GM20000 (cell line): ENCODE measurements around the gene HTR1D.

Source experiments
- DNase-seq: peaks from one replicate; pipeline ENCODE4 v3.0.0; 2012; ENCODE audit warnings: low spot score
- TF ChIP-seq, protein P1 (sequence below): IDR thresholded peaks from 2 replicates; pipeline ENCODE4 v1.5.1; 2012; ENCODE audit warnings: mild to moderate bottlenecking, control low read depth; ENCODE audit errors: extremely low read depth, missing control alignments

HTR1D gene

DNA sequence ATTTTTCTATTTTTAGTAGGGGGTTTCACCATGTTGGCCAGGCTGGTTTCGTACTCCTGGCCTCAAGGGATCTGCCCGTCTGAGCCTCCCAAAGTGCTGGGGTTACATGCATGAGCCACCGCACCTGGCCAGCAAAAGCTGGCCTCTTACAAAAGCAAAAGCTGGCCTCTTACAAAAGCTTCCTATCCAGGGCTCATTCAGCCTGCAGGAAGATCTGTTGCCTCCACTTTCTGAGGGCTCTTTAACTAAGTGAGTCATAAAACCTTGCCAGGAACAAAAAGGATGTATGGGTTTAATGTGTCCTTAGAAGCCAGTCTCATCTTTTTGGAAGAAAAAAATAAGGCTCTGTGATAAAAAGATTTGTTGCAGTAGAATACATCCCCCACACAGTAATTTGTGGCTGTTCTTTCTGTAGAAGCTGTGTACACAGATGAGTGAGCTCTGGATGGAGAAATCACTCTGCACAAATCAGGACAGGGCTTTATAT, 15.0 kb downstream of the HTR1D start:
- TF ChIP-seq, protein P1, sequence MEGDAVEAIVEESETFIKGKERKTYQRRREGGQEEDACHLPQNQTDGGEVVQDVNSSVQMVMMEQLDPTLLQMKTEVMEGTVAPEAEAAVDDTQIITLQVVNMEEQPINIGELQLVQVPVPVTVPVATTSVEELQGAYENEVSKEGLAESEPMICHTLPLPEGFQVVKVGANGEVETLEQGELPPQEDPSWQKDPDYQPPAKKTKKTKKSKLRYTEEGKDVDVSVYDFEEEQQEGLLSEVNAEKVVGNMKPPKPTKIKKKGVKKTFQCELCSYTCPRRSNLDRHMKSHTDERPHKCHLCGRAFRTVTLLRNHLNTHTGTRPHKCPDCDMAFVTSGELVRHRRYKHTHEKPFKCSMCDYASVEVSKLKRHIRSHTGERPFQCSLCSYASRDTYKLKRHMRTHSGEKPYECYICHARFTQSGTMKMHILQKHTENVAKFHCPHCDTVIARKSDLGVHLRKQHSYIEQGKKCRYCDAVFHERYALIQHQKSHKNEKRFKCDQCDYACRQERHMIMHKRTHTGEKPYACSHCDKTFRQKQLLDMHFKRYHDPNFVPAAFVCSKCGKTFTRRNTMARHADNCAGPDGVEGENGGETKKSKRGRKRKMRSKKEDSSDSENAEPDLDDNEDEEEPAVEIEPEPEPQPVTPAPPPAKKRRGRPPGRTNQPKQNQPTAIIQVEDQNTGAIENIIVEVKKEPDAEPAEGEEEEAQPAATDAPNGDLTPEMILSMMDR = no peak
- DNase-seq = no peak

DNA sequence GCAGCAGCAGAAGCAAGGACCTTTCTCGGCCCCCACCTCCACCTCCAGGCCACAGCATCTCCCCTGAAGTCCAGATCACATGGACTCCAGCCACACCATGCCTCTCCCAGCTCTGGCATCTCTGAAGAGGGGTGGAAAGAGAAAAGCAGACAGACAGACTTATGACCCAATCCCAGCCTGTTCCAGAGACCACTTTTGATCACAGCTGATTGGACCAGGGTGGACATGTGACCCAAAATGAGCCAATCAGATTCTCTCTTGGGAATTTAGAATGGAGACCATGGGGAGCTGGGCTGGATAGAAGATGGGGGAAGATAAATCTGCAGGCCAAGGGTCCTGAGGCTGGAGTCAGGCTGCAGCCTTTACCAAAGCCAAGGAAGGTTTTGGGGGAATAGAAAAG, 16.4 kb downstream of the HTR1D start:
- DNase-seq = no peak
- TF ChIP-seq, protein P1 = no peak

DNA sequence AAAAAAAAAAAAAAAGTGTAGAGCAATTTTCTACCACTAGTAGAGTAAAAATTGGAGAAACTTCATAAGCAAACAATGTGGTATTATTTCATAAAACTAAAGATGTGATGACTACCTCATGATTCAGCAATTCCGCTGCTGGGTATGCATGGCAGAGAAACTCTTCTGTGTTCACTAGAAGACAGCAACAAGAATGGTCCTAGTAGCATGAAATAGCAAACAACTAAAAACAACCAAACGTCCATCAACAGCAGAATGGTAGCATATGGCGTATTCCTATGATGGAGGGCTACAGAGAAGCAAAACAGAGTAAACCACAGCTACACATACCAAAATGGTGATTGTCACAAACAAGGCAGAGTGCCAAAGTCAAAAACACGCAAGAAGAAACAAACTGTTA, 18.9 kb downstream of the HTR1D start:
- DNase-seq = no peak
- TF ChIP-seq, protein P1 = no peak

DNA sequence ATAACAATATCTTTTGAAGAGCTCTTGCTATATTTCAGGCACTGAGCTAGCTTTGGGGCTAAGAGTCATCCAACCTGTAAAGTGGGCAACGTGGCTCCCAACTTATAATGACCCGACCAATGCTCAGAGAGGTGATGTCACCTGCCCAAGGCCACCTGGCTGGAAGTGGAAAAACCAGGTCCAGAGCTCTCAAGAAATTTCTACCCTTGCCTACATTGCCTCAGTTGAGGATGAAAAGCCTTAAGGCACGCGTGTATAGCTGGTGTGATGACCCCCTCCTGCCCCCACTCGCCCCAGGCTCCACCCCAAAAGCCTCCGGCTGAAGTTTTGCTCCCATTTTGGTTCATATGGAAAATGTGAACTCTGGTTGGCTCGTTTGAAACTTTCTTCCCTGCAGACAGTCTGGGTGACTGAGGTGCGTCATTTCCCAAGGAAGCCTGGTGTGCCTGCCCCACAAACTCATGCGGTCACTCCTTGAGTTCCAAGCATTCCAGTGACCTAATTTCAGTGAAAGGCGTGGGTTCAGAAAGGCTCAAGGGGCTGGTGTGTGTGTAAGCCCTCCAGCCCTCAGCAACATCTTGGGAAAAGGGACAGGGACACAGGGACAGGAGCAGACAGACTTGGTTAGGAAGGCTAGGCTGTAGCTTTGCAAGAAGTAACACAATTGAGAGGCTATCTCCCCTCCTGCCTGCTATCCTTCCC, 20.5 kb downstream of the HTR1D start:
- no peak for DNase-seq
- TF ChIP-seq, protein P1 = no peak

DNA sequence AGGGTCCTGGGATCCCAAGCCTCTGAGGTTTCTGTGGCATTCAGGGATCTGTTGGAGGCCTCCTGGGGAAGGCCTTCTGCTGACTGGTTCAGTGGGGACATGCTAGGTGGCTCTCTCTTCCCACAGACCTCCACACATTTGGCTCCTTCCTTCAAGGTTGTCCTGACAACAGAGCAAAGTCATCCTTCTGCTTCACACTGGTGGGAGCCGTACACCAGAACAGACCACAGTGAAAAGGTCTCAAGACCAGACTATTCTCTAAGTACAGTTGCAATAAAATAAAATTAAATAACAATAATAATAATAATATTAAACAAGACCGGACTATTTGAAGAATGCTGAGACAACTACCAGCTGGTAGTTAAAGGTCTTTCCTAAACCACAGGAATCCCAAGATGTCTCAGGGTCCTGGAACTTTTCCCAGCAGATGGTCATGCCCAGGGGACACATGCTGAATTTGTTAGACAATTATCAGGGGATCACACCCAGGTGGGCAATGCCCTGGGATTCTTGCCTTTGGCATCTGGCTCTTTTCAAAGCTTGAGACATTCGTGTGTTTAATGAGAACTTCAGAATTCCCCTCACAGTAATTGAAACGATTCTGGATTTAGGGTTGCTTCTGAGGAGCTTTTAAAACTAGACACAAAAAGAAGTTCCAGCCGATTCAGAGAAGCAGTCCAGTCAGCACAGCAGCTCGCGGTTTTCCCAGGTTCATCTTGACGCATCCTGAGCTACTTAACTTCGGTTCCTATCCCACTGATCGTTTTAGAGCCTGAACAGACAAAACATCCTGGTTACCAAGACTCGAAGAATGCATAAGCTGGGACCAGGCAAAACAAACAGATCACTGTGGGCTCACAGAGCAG, 22.9 kb downstream of the HTR1D start:
- DNase-seq = no peak
- TF ChIP-seq, protein P1 = no peak

DNA sequence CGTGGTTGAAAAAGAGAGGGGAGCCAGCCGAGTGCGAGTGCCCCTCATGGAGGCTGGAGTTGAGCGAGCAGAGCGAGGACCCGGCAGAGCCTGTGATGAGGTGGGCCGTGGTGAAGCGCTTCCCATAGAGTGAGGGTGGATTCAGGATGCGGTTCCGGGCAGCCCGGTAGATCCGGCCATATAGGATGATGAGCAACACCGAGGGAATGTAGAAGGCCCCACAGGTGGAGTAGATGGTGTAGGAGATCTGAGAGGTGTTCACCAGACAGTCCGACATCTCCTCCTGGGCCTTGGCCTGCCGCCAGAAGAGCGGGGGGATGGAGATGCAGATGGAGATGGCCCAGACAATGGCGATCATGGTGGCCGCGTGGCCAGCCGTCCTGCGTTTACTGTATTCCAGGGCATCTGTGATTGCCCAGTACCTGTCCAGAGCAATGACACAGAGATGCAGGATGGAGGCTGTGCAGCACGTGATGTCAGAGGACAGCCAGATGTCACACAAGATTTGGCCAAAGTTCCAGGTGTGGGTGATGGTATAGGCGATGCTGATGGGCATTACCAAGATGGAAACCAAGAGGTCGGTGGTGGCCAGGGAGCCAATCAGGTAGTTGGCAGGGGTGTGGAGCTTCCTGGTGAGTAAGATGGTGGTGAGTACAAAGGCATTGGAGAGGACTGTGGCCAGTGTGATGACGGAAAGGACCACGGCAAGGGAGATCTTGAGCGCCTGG, 23.7 kb downstream of the HTR1D start:
- TF ChIP-seq, protein P1 = no peak
- DNase-seq = no peak
